Erythroblast (primary cell): Measurements from ENCODE around the gene ITSN1.

Experiments used
- GATA1 ChIP-seq: IDR thresholded peaks from 2 replicates; pipeline ENCODE4 v1.6.1; 2011; ENCODE audit warnings: low read depth, mild to moderate bottlenecking, control low read depth, low read length, moderate library complexity
- POLR2A ChIP-seq: IDR thresholded peaks from 2 replicates; pipeline ENCODE4 v1.6.1; 2011; ENCODE audit warnings: mild to moderate bottlenecking, low read length

- no peak for TF ChIP-seq GATA1
- no peak for TF ChIP-seq POLR2A
Observed at GRCh38 chr21:33647587-33647986, 5.3 kb downstream of the ITSN1 start.
